DMS153 treated with DMSO at 0.1 percent for 48 hours (cell line): ENCODE data around the gene GABRE.

Experiments used
- DNase-seq: peaks from one replicate; lab custom pipeline; 2025; ENCODE audit not compliant: unreplicated experiment; lab: John Stamatoyannopoulos, UW

The GABRE gene

GRCh38 chrX:151974336-151975227 is at the start of gene GABRE:
TSS of gene GABRE (minus strand) at chrX:151974676. CDS start at chrX:151974625, 51 bp downstream.
- no peak for DNase-seq

- no peak for DNase-seq
Measured at GRCh38 chrX:152020888-152021287, 46.4 kb upstream of the GABRE start.

DNA sequence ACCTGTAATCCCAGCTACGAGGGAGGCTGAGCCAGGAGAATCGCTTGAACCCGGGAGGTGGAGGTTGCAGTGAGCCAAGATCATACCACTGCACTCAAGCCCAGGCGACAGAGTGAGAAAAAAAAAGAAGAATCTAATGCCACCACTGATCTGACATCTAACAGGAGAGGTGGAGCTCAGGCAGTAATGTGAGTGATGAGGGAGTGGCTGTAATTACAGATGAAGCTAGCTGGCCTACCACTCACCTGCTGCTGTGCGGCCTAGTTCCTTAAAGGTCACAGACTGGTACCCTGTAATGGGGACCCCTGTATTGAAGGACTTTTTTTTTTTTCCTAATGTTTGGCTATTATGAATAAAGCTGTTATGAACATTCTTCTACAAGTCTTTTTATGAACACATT is 25.3 kb upstream of the GABRE start:
- no peak for DNase-seq

DNA sequence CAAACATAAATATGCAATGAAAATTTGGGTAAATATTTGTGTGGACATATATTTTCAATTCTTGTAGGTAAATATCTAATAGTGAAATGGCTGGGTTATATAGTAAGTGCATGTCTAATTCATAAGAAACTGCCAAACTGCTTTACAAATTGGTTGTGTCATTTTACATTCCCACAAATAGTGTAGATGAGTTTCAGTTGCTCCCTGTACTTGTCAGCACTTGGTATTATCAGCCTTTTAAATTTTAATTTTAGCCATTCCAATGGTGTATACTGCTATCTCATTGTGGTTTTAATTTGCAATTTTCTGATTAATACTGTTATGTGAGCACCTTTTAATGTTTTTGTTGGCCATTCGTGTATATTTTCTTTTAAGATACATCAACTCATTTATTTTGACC is 23.1 kb upstream of the GABRE start:
- no peak for DNase-seq

- no peak for DNase-seq
Measured at GRCh38 chrX:151996347-151996746, 21.9 kb upstream of the GABRE start.

- DNase-seq = no peak
Measured at GRCh38 chrX:151994476-151994875, 20.0 kb upstream of the GABRE start.

DNA sequence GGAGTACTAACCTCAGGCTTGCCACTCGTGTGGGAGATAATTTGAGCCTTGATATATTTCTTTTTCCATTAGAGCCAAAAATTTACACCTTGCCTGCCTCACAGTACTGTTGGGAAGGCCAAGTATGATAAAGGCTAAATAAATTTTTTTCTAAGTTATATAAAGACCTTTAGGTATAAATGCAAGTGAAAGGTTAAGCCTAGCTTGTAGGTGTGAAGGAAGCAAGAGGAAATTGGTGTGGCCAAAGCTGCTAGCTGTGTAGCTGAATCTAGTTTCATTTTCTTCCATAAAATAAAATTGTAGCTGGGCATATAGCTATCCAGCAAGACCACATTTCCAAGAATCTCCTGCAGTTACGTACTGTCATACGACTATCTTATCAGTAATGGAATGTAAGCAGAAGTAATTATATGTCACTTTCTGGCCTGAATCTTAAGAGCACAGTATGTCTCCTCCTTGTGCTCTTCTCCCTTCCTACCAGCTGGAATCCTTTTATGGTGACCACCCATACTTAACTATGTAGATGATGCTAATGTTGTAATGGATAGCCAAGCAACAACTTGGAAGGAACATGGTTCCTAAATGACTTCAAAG is 14.3 kb upstream of the GABRE start:
- no peak for DNase-seq

GRCh38 chrX:151987108-151987507 is 12.6 kb upstream of the GABRE start:
- no peak for DNase-seq

DNA sequence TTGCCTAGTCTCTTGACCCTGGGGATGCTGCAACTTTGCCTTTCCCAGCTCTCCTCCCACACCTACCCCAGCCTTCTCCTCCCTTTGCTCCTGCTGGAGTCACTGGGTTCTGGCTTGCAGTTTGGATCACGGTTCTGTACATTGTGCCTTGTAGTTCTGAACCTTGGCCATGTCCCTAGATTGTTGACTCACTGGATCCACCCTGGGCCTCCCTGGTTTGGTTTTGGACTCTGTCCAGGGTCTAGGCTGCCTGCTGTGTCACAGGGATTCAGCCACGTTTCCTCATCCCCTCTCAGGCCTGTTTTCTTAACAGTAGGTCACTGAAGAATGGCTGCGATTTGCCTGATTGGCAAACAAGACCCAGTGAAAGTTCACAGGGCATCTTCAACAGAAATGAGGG is 11.5 kb upstream of the GABRE start:
- DNase-seq = no peak

DNA sequence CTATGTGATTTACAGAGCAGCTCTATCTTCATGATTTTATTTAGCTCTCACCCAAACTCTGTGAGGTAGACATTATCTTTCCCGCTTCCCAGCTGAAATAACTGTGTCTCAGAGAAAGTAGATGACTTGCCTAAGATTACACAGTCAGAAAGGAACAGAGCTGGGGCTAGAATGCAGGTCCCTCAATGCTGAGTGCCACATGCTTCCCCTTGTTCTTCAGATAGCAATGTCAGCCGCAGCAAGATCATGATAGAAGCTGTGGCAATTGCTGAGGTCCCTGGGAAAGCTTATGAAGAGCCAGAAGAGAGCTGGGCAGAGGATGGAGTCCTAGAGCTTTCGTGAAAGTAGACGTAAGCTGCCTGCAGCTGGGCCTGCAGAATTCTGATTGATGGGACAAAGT is 11.1 kb upstream of the GABRE start:
- no peak for DNase-seq

DNA sequence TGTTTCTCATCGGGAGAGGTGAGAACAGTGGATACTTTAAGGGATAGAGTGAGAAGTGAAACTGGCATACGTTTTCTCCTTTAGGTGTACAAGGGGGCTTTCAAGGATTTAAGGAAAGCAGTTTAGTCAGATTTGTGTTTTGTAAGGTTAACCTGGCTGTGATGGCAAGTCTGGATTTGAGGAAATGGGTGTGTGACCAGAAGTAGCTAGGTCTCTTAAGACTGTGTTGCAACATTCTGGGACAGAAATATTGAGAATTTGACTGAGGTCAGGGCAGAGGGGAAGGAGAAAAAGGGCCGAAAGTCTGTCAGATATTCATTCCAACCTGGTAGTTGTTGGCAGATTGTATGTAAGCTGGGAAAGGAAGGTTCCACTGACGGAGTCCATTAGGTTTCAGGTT is 10.4 kb upstream of the GABRE start:
- no peak for DNase-seq

DNA sequence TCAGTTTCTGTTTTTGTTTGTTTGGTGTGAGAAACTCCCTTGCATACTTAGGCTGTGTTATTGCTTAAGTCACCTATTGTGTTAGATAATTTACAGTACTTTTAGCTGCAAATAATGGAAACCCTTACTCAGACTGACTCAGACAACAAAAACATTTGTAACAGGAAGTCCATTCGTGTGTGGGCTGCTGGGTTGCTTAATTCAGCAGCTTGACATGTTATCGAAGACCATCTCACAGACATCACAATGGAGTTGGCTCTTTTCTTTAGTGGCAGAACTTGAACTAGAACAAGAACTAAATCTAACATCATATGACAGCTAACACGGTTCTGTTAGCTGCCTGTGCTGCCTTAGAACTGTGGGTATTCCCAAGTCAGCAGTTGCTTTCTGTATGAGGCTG is 9.9 kb upstream of the GABRE start:
- no peak for DNase-seq

DNA sequence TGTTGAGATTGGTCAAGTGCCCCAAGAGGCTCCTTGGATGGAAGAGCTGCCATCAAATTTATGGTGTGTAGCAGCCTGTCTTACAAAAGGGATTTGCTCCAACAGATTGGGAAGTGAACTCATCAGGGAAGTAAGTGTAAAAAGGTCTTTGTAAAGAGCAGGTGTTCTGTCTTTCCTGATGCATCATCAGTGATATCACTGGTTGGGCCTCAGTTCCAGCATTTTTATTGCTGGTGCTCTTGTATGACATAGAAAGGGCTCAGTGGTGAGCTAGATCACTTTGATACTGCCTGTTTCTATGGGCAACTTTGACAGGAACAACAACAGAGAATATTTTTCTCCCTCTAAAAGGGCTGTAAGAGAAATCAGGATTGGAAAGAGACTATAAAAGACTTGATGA is 8.7 kb upstream of the GABRE start:
- peak; percentile 79 for DNase-seq

DNA sequence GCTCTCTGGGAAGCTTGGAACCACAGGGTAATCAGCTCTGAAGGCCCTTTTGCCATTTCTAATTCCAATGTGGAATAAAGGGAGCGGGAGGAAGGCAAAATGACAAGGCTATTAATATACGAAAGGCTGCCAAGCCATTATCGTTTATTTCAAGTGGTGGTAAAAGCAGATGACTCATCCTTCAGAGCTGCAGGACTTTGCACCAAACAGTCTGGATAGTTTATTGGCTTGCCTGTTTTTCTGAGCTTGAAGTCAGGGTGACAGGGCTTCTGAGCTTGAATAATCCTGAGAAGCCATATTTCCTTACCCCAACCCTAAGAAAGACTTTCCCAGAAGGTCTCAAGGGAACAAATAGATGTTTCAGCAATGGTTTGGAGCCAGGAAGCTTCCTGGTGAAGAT is 7.7 kb upstream of the GABRE start:
- peak; percentile 85 for DNase-seq

DNA sequence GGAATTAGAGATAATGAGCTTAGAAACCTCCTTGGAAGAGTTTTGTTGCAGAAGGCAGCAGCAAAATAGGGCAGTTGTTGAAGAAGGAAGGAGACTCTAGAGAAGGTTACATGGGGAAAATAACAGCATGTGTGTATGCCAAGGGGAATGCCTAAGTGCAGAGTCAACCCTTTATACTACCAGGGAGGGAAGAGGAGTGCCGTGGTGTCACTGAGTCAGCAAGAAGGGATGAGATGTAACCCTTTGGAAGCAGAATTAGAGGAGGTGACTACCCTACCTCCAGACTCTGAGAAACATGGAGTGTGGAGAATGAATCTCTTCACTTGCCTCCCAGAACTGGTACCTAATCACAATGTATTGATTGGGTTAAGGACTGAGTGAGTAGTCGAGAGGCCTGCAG is 6.7 kb upstream of the GABRE start:
- no peak for DNase-seq

DNA sequence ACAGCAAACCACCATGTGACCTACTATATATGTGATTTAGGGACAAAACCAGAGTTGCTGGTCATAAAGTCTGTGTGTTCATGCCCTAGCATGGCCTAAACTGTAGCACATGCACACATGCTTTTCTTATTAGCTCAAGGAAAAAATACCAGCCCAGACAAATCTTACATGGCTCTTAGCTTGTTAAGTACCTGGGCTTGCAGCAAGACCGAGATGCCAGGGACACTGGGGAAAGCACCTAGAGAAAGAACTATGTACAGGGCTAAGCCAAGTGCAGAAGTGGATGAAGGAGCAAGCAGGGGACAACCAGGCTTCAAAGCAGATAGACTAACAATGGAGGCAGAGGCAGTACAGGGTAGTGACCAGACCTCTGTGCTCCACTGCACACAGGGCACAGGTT is 3.4 kb upstream of the GABRE start:
- DNase-seq = no peak

GRCh38 chrX:151977009-151977408 is 2.5 kb upstream of the GABRE start:
- DNase-seq = no peak

GRCh38 chrX:151975736-151976275 is 1.3 kb upstream of the GABRE start:
- DNase-seq = no peak

- no peak for DNase-seq
Measured at GRCh38 chrX:151975228-151975593, 735 bp upstream of the GABRE start.

- no peak for DNase-seq
Measured at GRCh38 chrX:151973851-151974335, 583 bp downstream of the GABRE start.

DNA sequence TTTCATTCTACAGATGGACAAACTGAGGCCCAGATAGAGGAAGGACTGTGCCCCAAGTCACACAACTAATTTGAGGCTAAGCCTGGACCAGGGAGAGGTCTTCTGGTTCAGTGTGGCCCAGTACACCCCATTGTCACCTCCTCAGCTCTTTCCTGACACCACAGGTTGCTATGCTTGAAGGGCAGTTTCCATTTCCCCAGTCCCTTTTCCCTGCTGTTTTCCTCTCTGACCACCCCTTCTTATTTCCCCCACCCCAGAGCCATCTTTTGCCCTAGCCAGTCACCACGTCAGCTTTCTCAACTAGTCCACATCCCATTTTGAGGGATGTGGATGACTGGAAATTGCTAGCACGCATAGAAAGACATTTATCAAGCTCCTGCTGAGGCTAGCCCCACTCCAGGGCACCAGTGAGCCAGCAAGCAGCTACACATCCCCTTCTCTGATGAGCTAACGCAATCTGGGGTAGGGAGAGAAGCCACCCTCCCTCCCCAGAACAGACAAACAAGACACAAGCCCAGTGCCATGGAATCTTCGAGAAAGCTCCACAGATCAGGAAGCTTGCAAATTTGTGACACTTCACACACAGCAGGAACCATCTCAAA is 1.3 kb downstream of the GABRE start:
- DNase-seq = no peak

DNA sequence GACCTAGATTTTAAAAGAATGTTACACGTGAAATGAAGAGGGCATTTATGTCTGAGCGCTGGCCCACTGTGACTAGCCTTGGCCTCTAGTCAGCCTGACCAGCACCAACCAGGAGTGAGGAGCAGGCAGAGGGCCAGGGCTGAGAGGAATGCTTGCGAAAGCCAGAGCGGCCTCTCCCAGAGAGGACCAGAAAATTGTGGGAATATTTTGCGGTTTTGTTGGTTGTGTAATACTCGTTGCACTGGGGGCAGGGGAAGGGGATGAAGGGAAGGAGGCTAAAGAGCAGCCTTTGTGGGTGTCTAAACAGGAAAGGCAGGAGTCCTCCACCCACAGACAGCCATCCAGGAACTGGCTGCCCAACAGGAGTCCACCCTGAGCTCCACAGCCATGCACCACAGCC is 3.8 kb downstream of the GABRE start:
- DNase-seq = no peak
